SK-N-SH treated with all-trans-retinoic acid at 6 μM for 48 hours (cell line): ENCODE results near the gene FBXO45.
"Not testable (repeated sequence)": the region's sequence is repeated elsewhere in the genome, so short reads cannot be mapped to it uniquely, and the experiment has no call there.

Source experiments
- ATAC-seq: fragments of 200-7000 bp; cut with Tn5 transposase; 3 replicates; pipeline ENCODE4 v1.9.1; 2020; ENCODE audit warnings: mild to moderate bottlenecking, moderate library complexity
- ARNTL ChIP-seq: fragments of 450-650 bp; formaldehyde crosslinking; IDR thresholded peaks from 2 replicates; pipeline ENCODE4 v1.5.0; 2020; ENCODE audit warnings: low read depth, mild to moderate bottlenecking, moderate library complexity, borderline replicate concordance
- BACH2 ChIP-seq: fragments of 250-450 bp; sonication (Bioruptor Pico); IDR thresholded peaks from 2 replicates; pipeline ENCODE4 v1.9.0; 2021; ENCODE audit warnings: mild to moderate bottlenecking, borderline replicate concordance
- CREB5 ChIP-seq: fragments of 250-450 bp; sonication (Bioruptor Pico); IDR thresholded peaks from 2 replicates; pipeline ENCODE4 v1.5.1; 2020; ENCODE audit warnings: low read depth, mild to moderate bottlenecking, moderate library complexity
- CSDC2 ChIP-seq: fragments of 250-450 bp; sonication (Bioruptor Pico); IDR thresholded peaks from 2 replicates; pipeline ENCODE4 v1.5.0; 2020; ENCODE audit warnings: mild to moderate bottlenecking, moderate library complexity
- CSRNP3 ChIP-seq: fragments of 250-450 bp; sonication (Bioruptor Pico); IDR thresholded peaks from 2 replicates; pipeline ENCODE4 v1.5.1; 2021; ENCODE audit warnings: mild to moderate bottlenecking, moderate library complexity
- GLIS3 ChIP-seq: fragments of 250-450 bp; sonication (Bioruptor Pico); IDR thresholded peaks from 2 replicates; pipeline ENCODE4 v1.5.0; 2020; ENCODE audit warnings: mild to moderate bottlenecking, moderate library complexity
- ISL1 ChIP-seq: fragments of 250-450 bp; sonication (Bioruptor Pico); IDR thresholded peaks from 2 replicates; pipeline ENCODE4 v2.1.2; 2022; ENCODE audit warnings: mild to moderate bottlenecking, moderate library complexity
- OSR1 ChIP-seq: fragments of 250-450 bp; sonication (Bioruptor Pico); IDR thresholded peaks from 2 replicates; pipeline ENCODE4 v1.8.0; 2022; ENCODE audit warnings: moderate library complexity, mild to moderate bottlenecking, inconsistent platforms
- POU6F1 ChIP-seq: fragments of 250-450 bp; sonication (Bioruptor Pico); IDR thresholded peaks from 2 replicates; pipeline ENCODE4 v1.8.0; 2021; ENCODE audit warnings: low read depth, mild to moderate bottlenecking, moderate library complexity, borderline replicate concordance
- RARB ChIP-seq: fragments of 250-450 bp; sonication (Bioruptor Pico); IDR thresholded peaks from 2 replicates; pipeline ENCODE4 v1.8.0; 2021; ENCODE audit warnings: mild to moderate bottlenecking, moderate library complexity
- SNAI2 ChIP-seq: fragments of 250-450 bp; sonication (Bioruptor Pico); IDR thresholded peaks from 2 replicates; pipeline ENCODE4 v1.5.0; 2020; ENCODE audit warnings: mild to moderate bottlenecking, moderate library complexity
- TCF4 ChIP-seq: fragments of 250-450 bp; sonication (Bioruptor Pico); IDR thresholded peaks from 2 replicates; pipeline ENCODE4 v1.8.0; 2021; ENCODE audit warnings: mild to moderate bottlenecking, moderate library complexity, borderline replicate concordance
- TOX ChIP-seq: fragments of 250-450 bp; sonication (Bioruptor Pico); IDR thresholded peaks from 2 replicates; pipeline ENCODE4 v1.8.0; 2021; ENCODE audit warnings: mild to moderate bottlenecking, moderate library complexity, borderline replicate concordance
- TSHZ2 ChIP-seq: fragments of 250-450 bp; sonication (Bioruptor Pico); IDR thresholded peaks from 2 replicates; pipeline ENCODE4 v1.5.0; 2020; ENCODE audit warnings: mild to moderate bottlenecking, moderate library complexity
- ZC3H10 ChIP-seq: fragments of 250-450 bp; sonication (Bioruptor Pico); IDR thresholded peaks from 2 replicates; pipeline ENCODE4 v1.5.1; 2021; ENCODE audit warnings: mild to moderate bottlenecking, moderate library complexity
- ZFP3 ChIP-seq: fragments of 250-450 bp; sonication (Bioruptor Pico); IDR thresholded peaks from 2 replicates; pipeline ENCODE4 v1.5.0; 2020; ENCODE audit warnings: mild to moderate bottlenecking, moderate library complexity
- ZFP30 ChIP-seq: fragments of 450-650 bp; formaldehyde crosslinking; IDR thresholded peaks from 2 replicates; pipeline ENCODE4 v1.5.0; 2022; ENCODE audit warnings: mild to moderate bottlenecking, moderate library complexity
- ZNF565 ChIP-seq: fragments of 450-650 bp; formaldehyde crosslinking; conservative IDR thresholded peaks from 2 replicates; pipeline ENCODE4 v1.5.0; 2020; ENCODE audit warnings: low read depth, mild to moderate bottlenecking, moderate library complexity
- ZNF8 ChIP-seq: fragments of 450-650 bp; formaldehyde crosslinking; IDR thresholded peaks from 2 replicates; pipeline ENCODE4 v1.5.0; 2020; ENCODE audit warnings: mild to moderate bottlenecking, moderate library complexity
- TF ChIP-seq, protein P1 (sequence below): fragments of 250-450 bp; sonication (Bioruptor Pico); IDR thresholded peaks from 2 replicates; pipeline ENCODE4 v1.8.0; 2020; ENCODE audit warnings: mild to moderate bottlenecking, moderate library complexity, borderline replicate concordance

Gene FBXO45

GRCh38 chr3:196611761-196612483 lies 43.5 kb downstream of the FBXO45 start (continued):
- no peak for TF ChIP-seq POU6F1 (CRISPR knock-in tag)

DNA sequence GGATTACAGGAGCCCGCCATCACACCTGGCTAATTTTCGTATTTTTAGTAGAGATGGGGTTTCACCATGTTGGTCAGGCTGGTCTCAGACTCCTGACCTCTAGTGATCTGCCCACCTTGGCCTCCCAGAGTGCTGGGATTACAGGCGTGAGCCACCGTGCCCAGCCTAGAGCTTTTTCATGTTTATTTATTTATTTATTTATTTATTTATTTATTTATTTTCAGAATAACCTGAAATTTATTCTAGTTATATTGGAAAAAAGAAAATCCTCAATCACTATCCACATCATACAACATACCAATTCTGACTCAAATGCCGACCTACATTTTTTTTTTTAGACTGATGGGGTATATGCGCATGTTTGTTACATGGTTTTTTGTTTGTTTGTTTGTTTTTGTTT lies 46.8 kb downstream of the FBXO45 start:
- not testable (repeated sequence) for ATAC-seq

DNA sequence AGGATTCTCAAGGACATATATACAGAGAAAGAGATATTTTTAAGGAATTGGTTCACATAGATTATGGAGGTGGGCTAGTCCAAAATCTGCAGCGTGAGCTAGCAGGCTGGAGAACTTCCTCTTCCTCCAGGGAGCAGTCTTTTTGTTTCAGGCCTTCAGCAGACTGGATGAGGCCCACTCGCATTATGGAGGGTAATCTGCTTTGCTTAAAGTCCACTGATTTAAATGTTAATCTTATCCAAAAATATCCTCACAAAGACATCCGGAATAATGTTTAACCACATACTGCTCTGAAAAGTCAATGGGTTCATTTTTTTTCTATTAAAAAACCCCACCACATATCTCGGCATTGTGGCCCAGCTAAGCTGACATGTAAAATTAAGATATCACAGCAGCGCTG lies 48.8 kb downstream of the FBXO45 start:
- TF ChIP-seq, protein P1, sequence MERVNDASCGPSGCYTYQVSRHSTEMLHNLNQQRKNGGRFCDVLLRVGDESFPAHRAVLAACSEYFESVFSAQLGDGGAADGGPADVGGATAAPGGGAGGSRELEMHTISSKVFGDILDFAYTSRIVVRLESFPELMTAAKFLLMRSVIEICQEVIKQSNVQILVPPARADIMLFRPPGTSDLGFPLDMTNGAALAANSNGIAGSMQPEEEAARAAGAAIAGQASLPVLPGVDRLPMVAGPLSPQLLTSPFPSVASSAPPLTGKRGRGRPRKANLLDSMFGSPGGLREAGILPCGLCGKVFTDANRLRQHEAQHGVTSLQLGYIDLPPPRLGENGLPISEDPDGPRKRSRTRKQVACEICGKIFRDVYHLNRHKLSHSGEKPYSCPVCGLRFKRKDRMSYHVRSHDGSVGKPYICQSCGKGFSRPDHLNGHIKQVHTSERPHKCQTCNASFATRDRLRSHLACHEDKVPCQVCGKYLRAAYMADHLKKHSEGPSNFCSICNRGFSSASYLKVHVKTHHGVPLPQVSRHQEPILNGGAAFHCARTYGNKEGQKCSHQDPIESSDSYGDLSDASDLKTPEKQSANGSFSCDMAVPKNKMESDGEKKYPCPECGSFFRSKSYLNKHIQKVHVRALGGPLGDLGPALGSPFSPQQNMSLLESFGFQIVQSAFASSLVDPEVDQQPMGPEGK (CRISPR knock-in tag), result no peak
- TF ChIP-seq ZNF565, result no peak
- TF ChIP-seq POU6F1 (CRISPR knock-in tag), result no peak
- no peak for TF ChIP-seq ZC3H10
- TF ChIP-seq TSHZ2 (CRISPR knock-in tag), result no peak
- no peak for TF ChIP-seq BACH2 (CRISPR knock-in tag)
- TF ChIP-seq RARB, result no peak
- TF ChIP-seq GLIS3, result no peak
- TF ChIP-seq SNAI2 (CRISPR knock-in tag), result no peak
- no peak for TF ChIP-seq TOX (CRISPR knock-in tag)
- TF ChIP-seq ARNTL (CRISPR knock-in tag), result no peak
- TF ChIP-seq OSR1, result no peak
- TF ChIP-seq ZFP3 (CRISPR knock-in tag), result no peak
- no peak for TF ChIP-seq TCF4 (CRISPR knock-in tag)
- TF ChIP-seq CREB5, result no peak
- TF ChIP-seq ISL1 (CRISPR knock-in tag), result no peak
- TF ChIP-seq ZNF8 (CRISPR knock-in tag), result no peak
- TF ChIP-seq CSDC2 (CRISPR knock-in tag), result no peak
- TF ChIP-seq, all 23 proteins: peak for 0
- ATAC-seq, result no peak

- no peak for ATAC-seq
- TF ChIP-seq CSDC2 (CRISPR knock-in tag) (no peak), ZFP3 (CRISPR knock-in tag) (no peak), CREB5 (no peak), ZFP30 (CRISPR knock-in tag) (no peak), GLIS3 (no peak), TSHZ2 (CRISPR knock-in tag) (no peak), ZC3H10 (no peak), TOX (CRISPR knock-in tag) (no peak), RARB (no peak), CSRNP3 (CRISPR knock-in tag) (no peak), BACH2 (CRISPR knock-in tag) (no peak)
Observed at GRCh38 chr3:196619223-196619622, 50.8 kb downstream of the FBXO45 start.
